Epithelial cell of alveolus of lung (primary cell): ENCODE data around the gene PHLPP2. TPM values are rescaled to one million over a fixed set of nuclear protein-coding genes. Genes with fewer than 3 reads are reported as not detected.

Experiments used
- total RNA-seq: library from RNA; depleted of rRNA; stranded (reverse); fragments of >200 nt; gene quantifications from 2 replicates; pipeline ENCODE4 v1.2.1, GENCODE V29; 2015

The PHLPP2 gene
- total RNA-seq, result 5.0 and 6.8 TPM in 2 replicates

GRCh38 chr16:71724320-71724751 is at the start of gene PHLPP2:
PHLPP2 (minus strand) TSS chr16:71724701; CDS start chr16:71714795, 9,906 bp downstream.

GRCh38 chr16:71626018-71626857 is 98.3 kb downstream of the PHLPP2 start, which contains the start of gene MARVELD3:
MARVELD3 (plus strand) TSS chr16:71626184; CDS start chr16:71626230, 46 bp downstream.

Other genes starting within 250 kb of the PHLPP2 start
- 1.2 and 1.3 TPM in 2 replicates for gene ZNF19, start 235.4 kb downstream of the PHLPP2 start, total RNA-seq
- not detected in 2 replicates for gene CHST4, start 198.3 kb downstream of the PHLPP2 start, total RNA-seq
- not detected in 2 replicates for gene TAT, start 147.6 kb downstream of the PHLPP2 start, total RNA-seq
- 0.52 TPM in 1 of 2 replicates, not detected in the other for gene MARVELD3, start 98.5 kb downstream of the PHLPP2 start, total RNA-seq
- gene AP1G1, start 84.1 kb upstream of the PHLPP2 start, total RNA-seq, result 39.7 and 53.9 TPM in 2 replicates
- 7.6 and 14.2 TPM in 2 replicates for gene ATXN1L, start 121.3 kb upstream of the PHLPP2 start, total RNA-seq
- gene ZNF821, start 159.5 kb upstream of the PHLPP2 start, total RNA-seq, result 12.0 and 17.1 TPM in 2 replicates
- 131 and 199 TPM in 2 replicates for gene IST1, start 170.8 kb upstream of the PHLPP2 start, total RNA-seq